HepG2 (cell line): ENCODE data around the gene VKORC1L1. TPM values are rescaled to one million over a fixed set of nuclear protein-coding genes. Genes with fewer than 3 reads are reported as not detected.

Experiments
- FOXA1 ChIP-seq, 2 experiments: fragments of 450-650 bp in 1 of 2; sonication (generic) in 1 of 2; formaldehyde crosslinking in 1 of 2; IDR thresholded peaks; 2 replicates each; pipeline versions ENCODE4 v1.4.0 to v1.6.1; 2016 to 2020; ENCODE audit warnings: missing genetic modification reagents in 1 of 2
- LCORL ChIP-seq, 2 experiments: fragments of 450-650 bp in 1 of 2; sonication (generic) in 1 of 2; formaldehyde crosslinking in 1 of 2; IDR thresholded peaks; 2 replicates each; pipeline versions ENCODE4 v1.5.0 to v1.6.1; 2017 to 2020; ENCODE audit warnings: antibody characterized with exemption in 1 of 2, missing genetic modification reagents in 1 of 2
- MBNL3 ChIP-seq: fragments of 250-450 bp; sonication (Bioruptor Pico); conservative IDR thresholded peaks from 2 replicates; pipeline ENCODE4 v1.8.0; 2022; ENCODE audit warnings: mild to moderate bottlenecking, inconsistent platforms
- MLLT10 ChIP-seq: sonication (generic); formaldehyde crosslinking; IDR thresholded peaks from 2 replicates; pipeline ENCODE4 v1.4.0; 2020; ENCODE audit warnings: missing genetic modification reagents
- RCOR2 ChIP-seq: IDR thresholded peaks from 2 replicates; pipeline ENCODE4 v1.6.1; 2016; ENCODE audit warnings: missing biosample characterization, missing genetic modification reagents
- REST ChIP-seq, 2 experiments: IDR thresholded peaks; 2 replicates each; pipeline ENCODE4 v1.6.1; 2011 to 2012; ENCODE audit warnings: low read length in 2 of 2, borderline replicate concordance in 1 of 2, low read depth in 1 of 2, mild to moderate bottlenecking in 1 of 2, moderate library complexity in 1 of 2
- ZBTB39 ChIP-seq: sonication (generic); formaldehyde crosslinking; IDR thresholded peaks from 2 replicates; pipeline ENCODE4 v1.5.0; 2020; ENCODE audit warnings: missing genetic modification reagents
- ZNF264 ChIP-seq: sonication (generic); formaldehyde crosslinking; IDR thresholded peaks from 2 replicates; pipeline ENCODE4 v1.4.0; 2020; ENCODE audit warnings: missing genetic modification reagents
- ZNF501 ChIP-seq: sonication (generic); formaldehyde crosslinking; IDR thresholded peaks from 2 replicates; pipeline ENCODE4 v1.5.1; 2020; ENCODE audit warnings: mild to moderate bottlenecking, moderate library complexity, missing genetic modification reagents
- ZNF724P ChIP-seq: sonication (generic); formaldehyde crosslinking; IDR thresholded peaks from 2 replicates; pipeline ENCODE4 v1.8.0; 2022; ENCODE audit warnings: missing genetic modification reagents, borderline replicate concordance
- ZSCAN22 ChIP-seq: sonication (generic); formaldehyde crosslinking; IDR thresholded peaks from 2 replicates; pipeline ENCODE4 v1.4.0; 2020; ENCODE audit warnings: mild to moderate bottlenecking, missing genetic modification reagents
- ZSCAN30 ChIP-seq: sonication (generic); formaldehyde crosslinking; IDR thresholded peaks from 2 replicates; pipeline ENCODE4 v1.5.0; 2020; ENCODE audit warnings: mild to moderate bottlenecking, missing genetic modification reagents
- polyA plus RNA-seq, 8 experiments: library from polyadenylated mRNA; depleted of rRNA in 3 of 8; stranded (reverse) in 7 of 8; unstranded in 1 of 8; fragments of >200 nt; fragmentation: Illumina TruSeq in 4 of 8; extraction: Trizol in 4 of 8; gene quantifications; 2 replicates each; pipeline versions ENCODE4 v1.2.1 to v1.2.3, GENCODE V29; 2011 to 2016; ENCODE audit warnings: low read depth in 4 of 8, missing spikeins in 1 of 8, mixed read lengths in 1 of 8; ENCODE audit not compliant: insufficient read depth in 1 of 8
- total RNA-seq, 5 experiments: library from RNA; depleted of rRNA; stranded (reverse); fragments of >200 nt; fragmentation: Illumina TruSeq; extraction: Trizol; gene quantifications; 2 replicates each; pipeline ENCODE4 v1.2.3, GENCODE V29; 2016; ENCODE audit warnings: low read depth in 1 of 5
- TF ChIP-seq, protein P1 (sequence below): IDR thresholded peaks from 2 replicates; pipeline ENCODE4 v1.6.1; 2012; ENCODE audit warnings: low read length, improper control_type of control experiment
- TF ChIP-seq, protein P2 (sequence below): sonication (generic); formaldehyde crosslinking; IDR thresholded peaks from 2 replicates; pipeline ENCODE4 v1.4.0; 2020; ENCODE audit warnings: mild to moderate bottlenecking, missing genetic modification reagents, borderline replicate concordance
- TF ChIP-seq, protein P3 (sequence below): sonication (generic); formaldehyde crosslinking; IDR thresholded peaks from 2 replicates; pipeline ENCODE4 v1.4.0; 2020; ENCODE audit warnings: missing genetic modification reagents

The VKORC1L1 gene
- total and polyA plus RNA-seq, 2 of the 13 experiments (the other 11 are each of a cell fraction or from before 2014, with no cell fraction given) = 13.9 to 16.5 TPM

DNA sequence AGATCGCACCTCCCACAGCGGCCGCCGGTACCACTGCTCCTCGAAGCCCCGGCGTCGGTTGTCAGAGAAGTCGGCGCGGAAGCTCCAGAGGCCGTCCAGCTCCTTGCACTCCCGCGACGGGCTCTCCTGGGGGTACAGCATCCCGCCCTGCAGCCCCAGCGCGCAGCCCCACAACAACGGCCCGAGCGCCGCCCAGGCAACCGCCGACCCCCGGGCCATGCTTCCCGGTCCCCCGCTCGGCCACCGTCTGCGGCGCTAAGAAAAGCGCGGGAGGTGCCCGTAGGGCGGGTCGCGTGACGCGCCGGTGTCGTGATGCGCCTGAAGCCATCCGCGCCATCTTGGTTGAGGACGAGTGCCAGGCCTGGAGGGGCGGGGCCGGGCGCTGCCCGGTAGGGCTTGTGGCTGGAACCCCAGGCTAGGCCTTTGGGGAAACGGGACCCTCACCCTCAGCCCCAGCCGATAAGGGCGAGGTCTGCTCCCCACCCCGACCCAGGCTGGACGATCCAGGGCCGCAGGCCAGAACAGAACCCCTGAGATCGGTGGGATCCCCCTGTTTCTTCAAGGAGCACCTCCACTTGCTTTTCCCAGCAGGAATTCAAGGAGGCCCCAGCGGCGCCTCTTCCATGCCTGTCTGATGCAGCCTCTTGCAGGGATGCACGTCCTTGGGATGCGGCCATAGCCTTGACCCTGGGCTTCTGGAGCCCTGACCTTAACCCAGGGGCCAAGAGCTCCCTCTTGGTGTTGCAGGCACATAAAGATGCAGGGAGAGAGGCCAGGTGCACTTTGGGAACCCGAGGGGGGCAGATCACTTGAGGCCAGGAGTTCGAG lies 109.3 kb downstream of the VKORC1L1 start, which contains the start of gene GUSB (continued):
- TF ChIP-seq, protein P1, sequence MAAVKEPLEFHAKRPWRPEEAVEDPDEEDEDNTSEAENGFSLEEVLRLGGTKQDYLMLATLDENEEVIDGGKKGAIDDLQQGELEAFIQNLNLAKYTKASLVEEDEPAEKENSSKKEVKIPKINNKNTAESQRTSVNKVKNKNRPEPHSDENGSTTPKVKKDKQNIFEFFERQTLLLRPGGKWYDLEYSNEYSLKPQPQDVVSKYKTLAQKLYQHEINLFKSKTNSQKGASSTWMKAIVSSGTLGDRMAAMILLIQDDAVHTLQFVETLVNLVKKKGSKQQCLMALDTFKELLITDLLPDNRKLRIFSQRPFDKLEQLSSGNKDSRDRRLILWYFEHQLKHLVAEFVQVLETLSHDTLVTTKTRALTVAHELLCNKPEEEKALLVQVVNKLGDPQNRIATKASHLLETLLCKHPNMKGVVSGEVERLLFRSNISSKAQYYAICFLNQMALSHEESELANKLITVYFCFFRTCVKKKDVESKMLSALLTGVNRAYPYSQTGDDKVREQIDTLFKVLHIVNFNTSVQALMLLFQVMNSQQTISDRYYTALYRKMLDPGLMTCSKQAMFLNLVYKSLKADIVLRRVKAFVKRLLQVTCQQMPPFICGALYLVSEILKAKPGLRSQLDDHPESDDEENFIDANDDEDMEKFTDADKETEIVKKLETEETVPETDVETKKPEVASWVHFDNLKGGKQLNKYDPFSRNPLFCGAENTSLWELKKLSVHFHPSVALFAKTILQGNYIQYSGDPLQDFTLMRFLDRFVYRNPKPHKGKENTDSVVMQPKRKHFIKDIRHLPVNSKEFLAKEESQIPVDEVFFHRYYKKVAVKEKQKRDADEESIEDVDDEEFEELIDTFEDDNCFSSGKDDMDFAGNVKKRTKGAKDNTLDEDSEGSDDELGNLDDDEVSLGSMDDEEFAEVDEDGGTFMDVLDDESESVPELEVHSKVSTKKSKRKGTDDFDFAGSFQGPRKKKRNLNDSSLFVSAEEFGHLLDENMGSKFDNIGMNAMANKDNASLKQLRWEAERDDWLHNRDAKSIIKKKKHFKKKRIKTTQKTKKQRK = no peak
- TF ChIP-seq MLLT10 (CRISPR knock-in tag) (no peak), ZSCAN22 (CRISPR knock-in tag) (no peak), ZNF264 (CRISPR knock-in tag) (peak; percentile 82; the same call in 1 of the 2 replicates), RCOR2 (0 out of 2 replicates have a peak, but pooled peaks have one; percentile 31), FOXA1 (IDR thresholded peaks at IDR 0.05) (no peak), FOXA1 (CRISPR knock-in tag; IDR thresholded peaks at IDR 0.05) (peak; percentile 36; the same call in 1 of the 2 replicates), ZNF724P (peak; percentile 96), ZNF501 (CRISPR knock-in tag) (peak; percentile 96), ZSCAN30 (CRISPR knock-in tag) (peak; percentile 93; the same call in 1 of the 2 replicates), MBNL3 (CRISPR knock-in tag) (no peak), ZBTB39 (CRISPR knock-in tag) (peak; percentile 90), LCORL (IDR thresholded peaks at IDR 0.05) (no peak), LCORL (CRISPR knock-in tag; IDR thresholded peaks at IDR 0.05) (peak; percentile 89), REST (IDR thresholded peaks at IDR 0.05; ENCODE audit: borderline replicate concordance in 1 of 2, low read depth in 1 of 2, low read length in 2 of 2) (peak in 1 of 2 experiments; percentile 36; a peak in 1 of 4 replicates)
- TF ChIP-seq, protein P2, sequence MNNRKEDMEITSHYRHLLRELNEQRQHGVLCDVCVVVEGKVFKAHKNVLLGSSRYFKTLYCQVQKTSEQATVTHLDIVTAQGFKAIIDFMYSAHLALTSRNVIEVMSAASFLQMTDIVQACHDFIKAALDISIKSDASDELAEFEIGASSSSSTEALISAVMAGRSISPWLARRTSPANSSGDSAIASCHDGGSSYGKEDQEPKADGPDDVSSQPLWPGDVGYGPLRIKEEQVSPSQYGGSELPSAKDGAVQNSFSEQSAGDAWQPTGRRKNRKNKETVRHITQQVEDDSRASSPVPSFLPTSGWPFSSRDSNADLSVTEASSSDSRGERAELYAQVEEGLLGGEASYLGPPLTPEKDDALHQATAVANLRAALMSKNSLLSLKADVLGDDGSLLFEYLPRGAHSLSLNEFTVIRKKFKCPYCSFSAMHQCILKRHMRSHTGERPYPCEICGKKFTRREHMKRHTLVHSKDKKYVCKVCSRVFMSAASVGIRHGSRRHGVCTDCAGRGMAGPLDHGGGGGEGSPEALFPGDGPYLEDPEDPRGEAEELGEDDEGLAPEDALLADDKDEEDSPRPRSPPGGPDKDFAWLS (CRISPR knock-in tag) = no peak
- TF ChIP-seq, protein P3, sequence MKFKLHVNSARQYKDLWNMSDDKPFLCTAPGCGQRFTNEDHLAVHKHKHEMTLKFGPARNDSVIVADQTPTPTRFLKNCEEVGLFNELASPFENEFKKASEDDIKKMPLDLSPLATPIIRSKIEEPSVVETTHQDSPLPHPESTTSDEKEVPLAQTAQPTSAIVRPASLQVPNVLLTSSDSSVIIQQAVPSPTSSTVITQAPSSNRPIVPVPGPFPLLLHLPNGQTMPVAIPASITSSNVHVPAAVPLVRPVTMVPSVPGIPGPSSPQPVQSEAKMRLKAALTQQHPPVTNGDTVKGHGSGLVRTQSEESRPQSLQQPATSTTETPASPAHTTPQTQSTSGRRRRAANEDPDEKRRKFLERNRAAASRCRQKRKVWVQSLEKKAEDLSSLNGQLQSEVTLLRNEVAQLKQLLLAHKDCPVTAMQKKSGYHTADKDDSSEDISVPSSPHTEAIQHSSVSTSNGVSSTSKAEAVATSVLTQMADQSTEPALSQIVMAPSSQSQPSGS (CRISPR knock-in tag) = peak; percentile 86
